HG03097 (cell line): ENCODE measurements around the gene LSAMP.
"Not testable (repeated sequence)": the region's sequence is repeated elsewhere in the genome, so short reads cannot be mapped to it uniquely, and the experiment has no call there.

Source experiments
- ATAC-seq: cut with Tn5 transposase; IDR thresholded peaks from one replicate; pipeline ENCODE4 v1.9.1; 2021; ENCODE audit not compliant: unreplicated experiment, low FRiP score

Gene LSAMP

DNA sequence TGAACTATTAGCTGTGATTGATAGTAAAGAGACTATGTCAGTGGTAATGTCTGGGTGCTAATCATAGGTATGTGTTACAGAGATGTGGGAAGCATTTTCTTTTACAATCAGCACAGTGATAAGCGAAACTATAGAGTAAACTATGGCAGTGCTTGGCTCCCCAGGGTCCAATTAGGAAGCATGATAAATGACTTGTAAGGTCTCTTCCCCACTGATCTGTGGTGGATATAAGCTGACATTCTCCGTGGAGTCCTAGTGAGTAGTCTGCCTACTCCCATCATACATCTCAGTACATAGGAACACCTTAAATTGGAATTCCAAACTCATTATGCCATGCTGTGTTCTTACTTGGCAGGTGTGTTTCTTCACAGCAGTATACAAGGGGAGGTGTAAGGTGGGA is 617.8 kb downstream of the LSAMP start:
- ATAC-seq, result no peak

DNA sequence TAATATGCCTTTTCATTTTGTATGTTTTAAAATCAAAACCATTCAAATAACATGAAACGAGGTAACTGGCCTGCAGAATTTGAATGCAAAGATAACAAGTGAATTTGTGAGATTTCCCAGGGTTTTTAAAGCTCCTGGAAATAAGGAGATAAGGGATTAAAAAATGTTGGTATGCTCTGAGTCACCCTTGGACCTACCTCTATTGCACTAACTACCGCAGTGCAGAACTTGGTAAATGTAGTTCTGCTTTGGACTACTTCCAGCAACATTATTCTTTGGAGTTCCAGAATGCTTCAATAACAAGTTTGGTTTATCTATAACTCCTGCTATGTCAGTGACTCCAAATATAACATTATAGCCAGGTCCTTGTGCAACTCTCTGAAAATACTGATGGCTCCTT is 620.2 kb downstream of the LSAMP start:
- ATAC-seq, result no peak

DNA sequence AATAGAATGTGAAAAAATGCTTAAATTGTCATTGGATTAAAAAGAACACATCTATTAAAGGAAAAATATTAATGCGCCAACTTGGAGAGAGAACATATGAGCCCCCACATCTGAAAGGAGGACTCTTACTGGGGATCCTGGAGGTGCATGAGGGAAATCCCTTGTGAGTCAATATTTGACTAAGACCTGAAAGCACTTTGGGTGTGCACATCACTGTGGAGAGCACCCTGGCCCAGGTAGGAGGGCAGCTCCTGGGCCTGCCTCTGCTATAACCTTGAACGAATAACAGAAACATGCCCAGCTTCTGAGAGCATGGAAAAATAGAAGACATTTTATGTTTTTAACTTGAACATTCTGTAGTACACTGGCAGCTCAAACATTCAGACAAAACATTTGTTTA is 622.2 kb downstream of the LSAMP start:
- ATAC-seq, result no peak

DNA sequence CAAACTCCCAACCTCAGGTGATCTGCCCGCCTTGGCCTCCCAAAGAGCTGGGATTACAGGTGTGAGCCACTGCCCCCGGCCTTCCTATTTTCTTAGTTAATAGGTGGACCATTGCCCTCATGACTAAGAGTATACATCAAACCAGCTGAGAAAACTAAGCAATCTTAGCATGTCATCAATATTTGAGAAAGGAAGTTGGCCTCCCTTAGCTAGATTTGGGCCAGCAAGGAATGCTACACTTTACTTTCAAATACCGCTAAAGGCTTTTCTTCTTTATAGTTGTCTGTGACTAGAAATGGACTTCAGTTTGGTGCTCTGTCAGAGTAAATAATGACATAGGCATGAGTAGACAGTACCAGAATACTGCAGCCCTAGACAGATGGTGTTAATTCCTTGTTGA is 622.7 kb downstream of the LSAMP start:
- no peak for ATAC-seq

DNA sequence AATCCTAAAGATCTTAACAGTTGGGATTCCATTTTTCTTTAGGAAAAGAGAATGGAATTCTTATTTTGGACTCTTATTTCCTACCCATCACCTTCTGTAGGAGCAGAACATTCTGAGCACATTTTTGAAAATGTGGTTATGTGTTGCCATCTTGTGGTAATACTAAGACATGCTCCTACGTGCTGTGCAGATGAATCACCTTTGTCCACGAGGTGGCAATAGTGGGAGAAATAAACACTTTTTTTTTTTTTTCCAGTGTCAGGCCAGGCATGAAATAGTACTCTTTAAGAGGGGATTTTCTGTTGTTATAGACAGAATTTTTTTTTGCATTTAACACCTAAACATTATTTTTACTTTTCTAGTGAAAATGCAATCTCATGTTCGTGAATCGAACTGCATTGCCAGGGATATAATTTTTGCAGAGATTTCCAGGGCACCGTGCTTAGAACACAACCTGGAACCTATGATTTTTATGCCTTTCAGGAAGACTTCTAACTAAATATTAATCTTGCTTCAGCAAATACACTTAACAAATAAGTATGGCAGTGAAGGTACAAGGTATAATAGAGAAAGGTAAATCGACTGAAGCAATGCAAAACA is 625.4 kb downstream of the LSAMP start:
- peak; percentile 81 for ATAC-seq

DNA sequence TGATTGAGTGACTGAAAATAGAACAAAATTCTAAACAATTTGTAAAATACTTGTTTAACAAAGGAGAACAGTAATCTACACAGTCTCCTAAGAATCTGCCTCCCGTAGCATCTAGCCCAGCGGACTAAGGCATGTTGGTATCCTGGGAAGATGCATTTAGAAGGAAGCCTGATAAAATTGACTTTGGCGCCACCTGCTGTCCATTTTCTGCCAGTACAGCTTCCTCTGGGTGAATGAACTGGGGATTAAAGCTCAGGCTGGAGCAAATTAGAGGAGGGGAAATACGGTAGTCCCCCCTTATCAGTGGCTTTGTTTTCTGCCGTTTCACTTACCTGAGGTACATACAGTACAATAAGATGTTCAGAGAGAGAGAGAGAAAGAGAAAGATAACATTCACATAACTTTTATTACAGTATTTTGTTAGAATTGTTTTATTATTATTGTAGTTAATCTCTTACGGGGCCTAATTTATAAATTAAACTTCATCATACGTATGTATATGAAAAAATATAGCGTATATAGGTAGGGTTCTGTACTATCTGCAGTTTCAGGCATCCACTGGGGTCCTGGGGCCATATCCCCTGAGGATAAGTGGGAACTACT is 630.4 kb downstream of the LSAMP start:
- no peak for ATAC-seq

DNA sequence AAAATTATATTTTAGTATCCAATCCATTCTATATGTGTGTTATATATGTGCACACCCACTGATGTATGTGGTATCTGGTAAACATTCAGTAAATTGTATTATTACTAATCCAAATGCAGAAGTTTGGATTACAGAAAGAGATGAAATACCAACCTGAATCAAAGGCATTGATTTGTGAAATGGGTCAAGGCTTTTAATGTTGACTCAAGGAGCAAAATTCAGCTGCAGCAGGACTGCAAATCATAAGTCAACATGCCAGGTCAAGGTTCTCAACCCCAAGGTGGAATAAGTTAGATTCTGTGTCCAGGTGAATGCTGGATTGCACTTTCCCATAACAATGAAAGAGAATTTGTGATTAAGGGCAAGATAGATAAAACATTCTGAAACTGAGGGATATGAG is 631.3 kb downstream of the LSAMP start:
- no peak for ATAC-seq

DNA sequence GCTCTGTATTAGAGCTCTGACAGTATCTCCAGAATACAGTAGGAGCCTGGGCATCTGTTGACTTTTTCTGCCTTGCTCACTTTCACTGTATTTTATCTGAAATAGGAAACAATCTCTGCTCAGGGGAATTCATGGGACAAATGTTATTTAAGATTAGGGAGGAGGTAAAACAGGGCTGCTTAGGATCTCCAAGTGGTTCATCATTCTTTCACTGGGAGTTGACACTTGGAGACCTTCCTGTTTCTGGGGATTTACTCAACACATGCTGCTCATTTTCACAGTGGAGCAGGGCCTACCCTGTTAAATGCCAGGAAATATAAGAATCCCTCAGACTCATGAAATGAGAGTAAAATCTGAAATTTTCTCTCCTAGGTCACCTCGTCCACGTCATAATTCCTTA is 636.5 kb downstream of the LSAMP start:
- ATAC-seq, result no peak

DNA sequence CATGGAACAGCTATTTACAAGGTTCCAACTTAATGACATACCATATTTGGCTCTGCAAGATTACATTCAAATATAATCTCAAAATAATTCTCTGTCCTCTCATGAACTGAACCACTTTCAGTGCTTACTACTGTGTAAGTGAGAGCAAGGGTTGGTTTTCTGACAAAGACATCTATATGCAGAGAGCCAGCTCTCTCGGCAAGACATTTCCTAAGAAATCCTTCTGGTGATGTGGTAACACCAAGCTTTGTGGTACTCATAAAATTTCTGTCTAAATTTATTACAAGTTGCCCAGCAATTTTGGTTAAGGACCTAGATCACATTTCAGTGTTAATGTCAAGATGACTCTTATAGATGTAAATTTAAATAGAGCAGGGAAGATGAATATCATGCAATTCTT is 637.0 kb downstream of the LSAMP start:
- ATAC-seq, result no peak

DNA sequence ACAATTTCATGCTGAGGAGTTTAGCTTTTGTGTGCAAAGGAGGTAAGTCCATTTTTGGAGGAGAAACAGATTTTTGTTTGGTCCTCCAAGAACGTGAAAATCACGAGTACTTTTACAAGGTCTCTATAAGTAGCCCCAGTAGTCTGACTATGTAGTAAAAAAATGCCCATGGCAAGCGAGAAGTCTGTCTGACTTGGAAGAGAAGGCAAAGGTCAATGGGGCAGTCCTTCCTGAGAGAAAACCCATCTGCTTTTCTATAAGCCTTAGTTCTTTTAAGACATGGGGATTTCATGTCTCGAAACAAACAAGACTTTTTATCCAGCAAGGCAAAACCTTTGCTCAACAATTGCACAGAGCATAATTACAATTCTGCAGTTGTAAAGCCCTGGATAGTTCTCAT is 638.8 kb downstream of the LSAMP start:
- no peak for ATAC-seq

DNA sequence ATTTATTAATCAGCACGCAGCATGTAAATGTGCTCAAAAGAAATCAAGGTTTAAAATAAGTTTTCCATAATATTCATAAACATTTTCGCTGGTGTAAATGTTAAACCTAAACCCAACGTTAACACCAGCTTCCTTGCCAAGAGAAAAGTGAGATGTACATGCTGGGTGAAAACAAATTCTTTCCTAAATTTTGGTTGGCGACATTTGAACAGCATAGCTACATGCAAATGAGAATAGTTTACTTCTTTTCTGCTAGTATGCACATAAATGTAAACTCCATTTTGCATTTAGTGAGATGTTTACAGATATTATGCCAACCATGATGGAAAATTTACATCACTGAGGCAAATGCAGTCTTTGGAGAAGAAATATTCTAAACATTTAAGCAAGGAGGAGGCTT is 639.8 kb downstream of the LSAMP start:
- ATAC-seq, result no peak

DNA sequence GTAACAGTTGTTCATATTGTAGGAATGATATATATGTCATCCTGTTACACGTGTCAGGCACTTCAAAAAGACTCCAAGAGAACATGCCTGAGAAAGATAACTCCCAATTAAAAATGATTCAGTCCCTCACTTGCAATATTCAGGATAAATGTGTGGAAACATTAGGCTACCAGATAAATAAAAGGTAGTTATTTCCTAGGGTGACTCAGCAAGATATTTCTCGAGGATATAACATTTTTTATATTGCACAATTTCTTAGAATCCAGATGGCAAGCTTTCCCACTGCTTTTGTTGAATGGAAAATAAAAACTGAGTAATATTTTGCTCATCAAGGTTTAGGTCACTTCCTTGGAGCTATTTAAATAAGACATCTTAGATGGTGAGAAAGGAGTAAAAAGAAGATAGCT is 640.6 kb downstream of the LSAMP start:
- no peak for ATAC-seq

DNA sequence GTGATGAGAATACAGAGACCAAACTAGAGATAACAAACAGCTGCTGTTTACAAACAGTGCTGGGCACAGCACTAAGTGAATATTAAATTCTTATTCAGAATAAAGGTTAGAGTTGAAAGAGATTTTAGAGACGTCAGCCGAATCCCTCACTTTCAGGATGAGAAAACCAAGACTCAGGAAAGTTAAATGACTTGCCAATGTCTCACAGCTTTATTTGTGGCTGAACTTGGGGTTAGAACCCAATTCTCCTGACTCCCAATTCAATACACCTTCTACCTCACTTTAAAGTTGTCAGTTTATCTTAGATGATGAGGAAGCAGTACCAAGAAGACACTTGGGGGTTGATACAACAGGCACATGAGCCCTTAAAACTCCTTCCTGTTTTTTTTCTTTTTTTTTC is 641.1 kb downstream of the LSAMP start:
- ATAC-seq, result no peak

DNA sequence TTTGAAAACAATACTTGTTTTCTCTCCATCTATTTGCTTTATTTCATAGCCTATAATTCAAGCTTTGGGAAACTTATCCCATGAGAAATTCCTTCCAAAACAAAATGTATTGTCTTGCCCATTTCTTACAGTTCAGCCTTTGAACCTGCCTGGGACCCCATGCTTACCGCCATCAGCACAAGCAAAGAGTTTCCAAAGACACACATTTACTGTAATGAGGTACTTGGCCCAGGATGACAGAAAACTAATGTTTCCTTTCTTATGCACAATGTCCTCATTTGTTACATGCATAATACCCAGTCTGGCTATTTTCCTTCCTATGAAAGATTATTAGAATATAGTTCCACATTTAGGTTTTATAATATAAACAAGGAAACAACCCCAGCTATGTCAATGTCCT is 641.6 kb downstream of the LSAMP start:
- no peak for ATAC-seq

DNA sequence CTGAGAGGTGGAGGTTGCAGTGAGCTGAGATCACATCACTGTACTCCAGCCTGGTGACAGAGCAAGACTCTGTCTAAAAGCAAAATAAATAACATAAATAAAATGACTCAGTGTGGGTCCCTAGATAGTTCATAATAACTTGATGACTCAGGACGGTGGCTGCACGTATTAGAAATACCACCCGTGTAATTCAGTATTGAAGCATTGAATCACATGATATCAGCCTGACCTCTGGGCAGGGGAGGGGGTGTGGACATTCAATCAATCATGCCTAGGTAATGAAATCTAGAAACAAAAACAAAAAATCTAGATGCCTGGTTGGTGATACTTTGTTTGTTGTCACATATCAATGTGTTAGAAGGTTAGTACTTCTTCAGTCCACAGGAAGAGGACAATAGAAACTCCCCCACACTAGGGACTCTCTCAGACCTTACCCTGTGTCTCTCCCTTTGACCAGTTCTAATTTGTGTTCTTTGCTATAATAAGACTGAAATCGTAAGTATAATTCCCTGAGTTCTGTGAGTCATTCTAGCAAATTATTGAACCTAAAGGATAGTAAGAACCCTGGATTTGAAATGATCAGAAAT is 644.7 kb downstream of the LSAMP start:
- ATAC-seq, result no peak

DNA sequence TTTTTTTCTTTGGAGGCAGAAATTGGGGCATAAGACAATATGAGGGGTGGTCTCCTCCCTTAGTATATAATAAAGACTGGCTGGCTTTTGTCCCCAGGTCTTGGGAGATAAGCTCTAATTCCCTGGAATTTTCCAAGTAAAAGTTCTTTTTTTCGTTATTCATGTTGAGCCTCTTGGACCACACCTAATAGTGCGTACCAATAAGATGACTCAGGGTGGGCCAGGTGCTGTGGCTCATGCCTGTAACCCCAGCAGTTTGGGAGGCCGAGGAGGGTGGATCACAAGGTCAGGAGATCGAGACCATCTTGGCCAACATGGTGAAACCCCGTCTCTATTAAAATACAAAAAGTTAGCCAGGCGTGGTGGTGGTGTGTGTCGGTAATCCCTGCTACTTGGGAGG is 645.2 kb downstream of the LSAMP start:
- not testable (repeated sequence) for ATAC-seq

DNA sequence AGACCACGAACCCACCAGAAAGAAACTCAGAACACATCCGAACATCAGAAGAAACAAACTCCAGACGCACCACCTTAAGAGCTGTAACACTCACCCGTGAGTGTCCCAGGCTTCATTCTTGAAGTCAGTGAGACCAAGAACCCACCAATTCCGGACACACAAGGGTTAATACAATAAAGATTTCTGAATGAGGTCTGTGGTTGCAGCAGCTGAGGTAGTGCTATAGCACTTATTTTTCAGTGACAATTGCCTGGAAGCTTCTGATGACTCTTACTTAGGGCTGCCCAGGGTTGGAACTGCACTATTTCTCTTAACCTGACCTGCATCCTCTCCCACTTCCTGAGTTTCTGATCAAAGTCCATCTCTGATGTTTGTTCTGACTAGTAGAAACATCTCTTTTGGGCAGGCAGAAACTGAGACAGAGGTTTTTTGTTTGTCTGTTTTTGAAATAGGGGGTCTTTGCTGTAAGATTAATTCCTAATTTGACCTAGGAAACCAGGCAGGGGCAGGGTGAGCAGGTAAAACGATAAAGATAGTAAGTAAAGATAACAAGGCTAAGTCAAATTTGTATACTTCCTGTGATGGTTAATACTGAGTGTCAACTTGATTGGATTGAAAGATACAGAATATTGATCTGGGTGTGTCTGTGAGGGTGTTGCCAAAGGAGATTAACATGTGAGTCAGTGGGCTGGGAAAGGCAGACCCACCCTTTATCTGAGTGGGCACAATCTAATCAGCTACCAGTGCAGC is 652.9 kb downstream of the LSAMP start:
- peak; percentile 81 for ATAC-seq

DNA sequence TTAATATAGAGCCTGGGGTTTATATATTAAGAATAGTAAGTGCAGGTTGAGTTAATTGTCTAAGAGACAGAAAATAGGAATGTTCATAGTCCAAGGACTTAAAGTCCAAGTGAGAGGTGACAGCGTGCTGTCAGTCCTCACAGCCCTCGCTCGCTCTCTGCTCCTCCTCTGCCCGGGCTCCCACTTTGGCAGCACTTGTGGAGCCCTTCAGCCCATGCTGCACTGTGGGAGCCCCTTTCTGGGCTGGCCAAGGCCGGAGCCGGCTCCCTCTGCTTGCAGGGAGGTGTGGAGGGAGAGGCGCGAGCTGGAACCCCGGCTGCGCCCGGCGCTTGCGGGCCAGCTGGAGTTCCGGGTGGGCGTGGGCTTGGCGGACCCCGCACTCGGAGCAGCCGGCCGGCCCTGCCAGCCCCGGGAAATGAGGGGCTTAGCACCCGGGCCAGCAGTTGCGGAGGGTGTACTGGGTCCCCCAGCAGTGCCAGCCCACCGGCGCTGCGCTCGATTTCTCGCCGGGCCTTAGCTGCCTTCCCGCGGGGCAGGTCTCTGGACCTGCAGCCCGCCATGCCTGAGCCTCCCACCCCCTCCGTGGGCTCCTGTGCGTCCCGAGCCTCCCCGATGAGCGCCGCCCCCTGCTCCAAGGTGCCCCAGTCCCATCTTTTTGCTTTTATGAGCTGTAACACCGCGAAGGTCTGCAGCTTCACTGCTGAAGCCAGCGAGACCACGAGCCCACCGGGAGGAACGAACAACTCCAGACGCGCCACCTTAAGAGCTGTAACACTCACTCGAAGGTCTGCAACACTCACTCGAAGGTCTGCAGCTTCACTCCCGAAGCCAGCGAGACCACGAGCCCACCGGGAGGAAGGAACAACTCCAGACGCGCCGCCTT is 653.8 kb downstream of the LSAMP start:
- not testable (repeated sequence) for ATAC-seq

DNA sequence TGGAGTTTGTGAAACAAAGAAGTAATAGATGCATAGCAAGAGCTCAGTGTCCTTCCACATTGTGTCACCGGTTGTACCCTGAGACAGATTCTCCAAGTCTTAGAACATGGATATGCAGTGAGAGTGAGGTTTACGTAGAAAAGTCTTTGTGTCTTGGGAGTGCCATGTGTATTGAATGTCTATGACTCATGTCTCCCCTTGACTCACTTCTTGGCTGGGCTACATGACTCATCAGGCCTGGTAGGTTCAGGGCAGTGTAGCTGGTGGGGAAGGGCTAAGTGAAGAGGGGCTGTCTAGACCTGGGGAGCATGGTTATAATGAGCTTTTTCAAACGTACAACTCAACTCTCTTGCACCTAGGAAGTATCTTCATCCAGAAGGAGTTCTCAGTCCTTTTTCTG is 654.5 kb downstream of the LSAMP start:
- ATAC-seq, result no peak

DNA sequence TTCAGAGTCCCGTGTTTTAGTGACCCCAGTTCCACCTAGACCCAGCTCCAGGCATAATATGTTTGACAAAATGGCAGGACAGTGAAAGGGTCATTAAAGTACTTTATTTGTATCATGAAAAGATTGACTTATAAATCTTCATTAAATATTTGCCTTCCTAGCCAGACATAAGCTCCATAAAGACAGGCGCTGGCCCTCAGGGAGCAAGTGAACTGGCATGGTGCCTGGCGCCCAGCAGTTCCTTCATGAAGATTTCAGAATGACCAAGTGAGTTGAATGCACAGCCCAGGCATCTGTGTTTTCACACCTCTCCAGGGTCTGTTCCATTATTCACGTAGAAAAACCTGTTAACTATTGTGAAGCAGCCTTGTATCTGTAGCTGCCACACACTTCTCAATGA is 655.8 kb downstream of the LSAMP start:
- ATAC-seq, result no peak

DNA sequence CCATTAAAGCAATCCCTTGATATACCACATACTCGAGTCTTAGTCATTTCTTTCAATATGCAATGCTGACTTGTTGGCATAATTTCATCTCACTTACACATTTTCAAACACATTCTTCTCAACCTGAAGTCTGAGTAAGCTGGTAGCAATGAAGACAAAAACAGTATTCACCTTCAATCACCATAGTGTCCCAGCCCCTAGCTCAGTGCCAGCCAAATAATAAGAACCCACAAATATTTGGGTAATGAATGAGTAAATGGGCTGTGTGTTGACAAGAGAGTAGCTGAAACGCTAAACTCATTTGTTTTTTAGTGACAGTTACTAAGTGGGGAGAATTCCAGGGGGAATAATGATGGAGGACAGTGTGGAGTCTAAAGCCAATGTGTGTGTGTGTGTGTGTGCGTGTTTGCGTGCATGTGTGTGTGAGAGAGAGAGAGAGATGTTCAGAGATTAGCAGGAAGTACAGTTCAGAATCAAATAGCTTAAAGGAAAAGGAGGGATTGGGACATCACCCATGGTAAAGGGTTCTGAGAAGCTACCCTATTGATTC is 656.3 kb downstream of the LSAMP start:
- no peak for ATAC-seq
